Stimulated activated CD4-positive, alpha-beta T cell treated with anti-CD3 and anti-CD28 coated beads, Interleukin-12 subunit alpha, Interleukin-12 subunit beta, amount 100 ng/mL, for 48 hours (primary cell): ENCODE data around the gene TMEM231.
"Not testable (repeated sequence)": the region's sequence is repeated elsewhere in the genome, so short reads cannot be mapped to it uniquely, and the experiment has no call there.

ENCODE experiments used
- DNase-seq, 3 donors: peaks; one replicate each; pipeline ENCODE4 v3.0.0-alpha.2; 2020; ENCODE audit warnings: low read depth in 2 of 3, low spot score in 1 of 3

Gene TMEM231, protein sequence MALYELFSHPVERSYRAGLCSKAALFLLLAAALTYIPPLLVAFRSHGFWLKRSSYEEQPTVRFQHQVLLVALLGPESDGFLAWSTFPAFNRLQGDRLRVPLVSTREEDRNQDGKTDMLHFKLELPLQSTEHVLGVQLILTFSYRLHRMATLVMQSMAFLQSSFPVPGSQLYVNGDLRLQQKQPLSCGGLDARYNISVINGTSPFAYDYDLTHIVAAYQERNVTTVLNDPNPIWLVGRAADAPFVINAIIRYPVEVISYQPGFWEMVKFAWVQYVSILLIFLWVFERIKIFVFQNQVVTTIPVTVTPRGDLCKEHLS

DNA sequence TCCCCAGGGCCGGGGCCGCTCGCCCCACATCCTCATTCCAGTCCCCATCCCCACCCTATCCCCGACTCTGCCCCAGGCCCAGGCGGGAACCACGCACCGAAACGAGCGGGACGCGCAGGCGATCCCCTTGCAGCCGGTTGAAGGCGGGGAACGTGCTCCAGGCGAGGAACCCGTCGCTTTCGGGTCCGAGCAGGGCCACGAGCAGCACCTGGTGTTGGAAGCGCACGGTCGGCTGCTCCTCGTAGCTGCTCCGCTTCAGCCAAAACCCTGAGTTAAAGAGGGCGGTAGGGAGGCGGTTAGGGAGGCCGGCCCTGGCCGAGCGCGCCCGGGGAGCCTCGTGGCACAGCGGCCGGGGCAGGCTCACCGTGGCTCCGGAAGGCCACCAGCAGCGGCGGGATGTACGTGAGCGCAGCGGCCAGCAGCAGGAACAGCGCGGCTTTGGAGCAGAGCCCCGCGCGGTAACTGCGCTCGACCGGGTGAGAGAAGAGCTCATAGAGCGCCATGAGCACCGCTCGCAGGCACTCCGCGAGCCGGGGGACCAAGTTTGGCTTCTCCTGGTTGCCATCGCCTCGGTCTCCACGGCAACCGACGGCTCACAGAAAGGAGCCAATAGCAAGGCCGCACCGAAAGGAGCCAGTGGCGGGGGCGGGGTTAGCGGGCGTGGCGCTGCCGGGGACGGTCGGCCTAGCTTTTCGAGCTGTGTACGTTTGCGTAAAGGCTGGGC lies at the start of gene TMEM231:
Gene TMEM231 (minus strand): TSS at position 546 of the 724 bp plus-strand sequence. CDS start 43 bp downstream, at position 503.
- DNase-seq: peak; percentile 93 to 97 (median 95)

DNA sequence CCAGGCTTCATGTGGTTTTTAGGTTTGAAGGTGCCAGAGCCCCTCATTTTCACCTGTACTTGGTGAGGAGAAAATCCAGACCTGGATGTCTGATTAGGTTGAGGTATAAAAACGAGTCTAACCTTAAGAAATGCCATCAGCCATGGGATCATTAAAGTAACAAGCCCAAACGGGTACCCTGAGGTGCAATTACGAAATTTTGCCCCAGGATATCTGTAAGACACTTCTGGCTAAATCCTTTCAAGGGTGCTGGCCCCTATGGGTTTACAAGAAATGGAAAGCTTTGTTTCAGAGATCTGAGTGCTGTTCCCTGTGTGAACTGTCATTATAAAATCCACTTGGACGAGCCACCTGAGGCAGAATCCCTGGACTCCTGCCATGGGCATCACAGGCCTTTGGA lies 47.2 kb upstream of the TMEM231 start:
- DNase-seq: no peak

GRCh38 chr16:75599452-75600277 lies 43.6 kb upstream of the TMEM231 start:
- no peak for DNase-seq

DNA sequence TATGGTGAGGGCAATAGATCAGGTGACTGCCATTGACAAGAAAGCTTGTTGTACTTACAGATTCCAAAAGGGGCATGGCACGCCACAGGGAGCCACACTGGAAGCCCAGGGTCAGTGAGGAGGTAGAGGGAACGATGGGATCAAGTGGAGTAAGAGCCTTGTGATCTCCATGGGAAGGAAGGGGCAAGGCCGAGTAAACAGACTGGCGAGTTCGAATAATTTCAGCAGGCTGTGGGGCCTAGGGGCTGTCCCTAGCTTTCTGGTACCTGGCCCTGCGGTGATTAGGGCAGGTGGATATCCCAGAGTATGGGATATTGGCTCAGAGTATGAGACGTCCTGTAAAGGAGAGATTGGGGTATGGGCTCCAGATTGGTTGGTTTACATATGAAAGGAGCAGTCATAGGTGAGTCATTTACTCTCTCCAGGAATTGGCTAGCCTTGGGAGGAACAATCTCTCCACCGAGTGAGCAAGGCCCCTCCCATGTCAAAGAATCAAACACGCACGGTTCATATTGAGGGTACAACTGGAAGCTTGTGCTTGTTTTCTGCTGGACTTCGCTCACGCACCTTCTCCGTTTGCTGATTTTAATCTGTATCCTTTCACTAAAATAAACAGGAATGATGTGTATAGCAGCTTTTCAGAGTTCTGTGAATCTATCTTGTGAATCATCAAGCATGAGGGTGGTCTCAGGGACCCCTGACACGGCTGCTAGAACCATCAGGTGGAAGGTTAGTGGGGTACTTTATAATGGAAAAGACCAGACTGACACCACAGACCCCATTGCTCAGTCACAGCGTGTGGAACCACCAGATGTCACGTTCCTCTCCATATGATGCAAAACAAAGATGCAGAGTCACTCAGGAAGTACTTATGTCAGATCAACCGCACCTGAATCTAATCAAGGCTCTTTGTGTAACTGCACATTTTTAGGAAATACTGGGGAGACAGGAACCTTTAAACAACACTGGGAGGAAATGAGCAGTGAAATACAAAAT lies 38.1 kb upstream of the TMEM231 start:
- no peak for DNase-seq

GRCh38 chr16:75593308-75593707 lies 37.3 kb upstream of the TMEM231 start:
- no peak for DNase-seq

- DNase-seq: not testable (repeated sequence)
Measured at GRCh38 chr16:75591927-75592326, 35.9 kb upstream of the TMEM231 start.

GRCh38 chr16:75590920-75591843 lies 35.1 kb upstream of the TMEM231 start:
- DNase-seq: no peak

GRCh38 chr16:75589306-75589705 lies 33.3 kb upstream of the TMEM231 start:
- DNase-seq: no peak

DNA sequence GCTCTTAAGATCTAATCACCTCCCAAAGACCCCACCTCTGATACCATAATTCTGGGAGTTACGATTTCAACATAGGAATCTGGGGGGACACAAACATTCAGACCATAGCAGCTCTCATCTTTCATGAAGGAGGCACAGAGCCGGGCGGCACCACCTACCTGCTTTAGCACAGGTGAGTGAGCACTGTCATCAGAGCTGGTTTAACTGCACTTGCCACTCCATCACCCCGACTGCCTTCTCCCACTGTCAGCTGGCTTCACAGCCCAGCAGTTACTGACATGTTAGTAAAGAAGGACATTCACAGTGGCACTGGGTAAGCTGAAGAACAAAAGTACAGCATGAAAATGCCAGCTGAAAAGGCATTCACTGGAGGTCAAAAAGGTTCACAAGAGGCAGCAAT lies 32.7 kb upstream of the TMEM231 start:
- no peak for DNase-seq

GRCh38 chr16:75584108-75584507 lies 28.1 kb upstream of the TMEM231 start:
- no peak for DNase-seq

DNA sequence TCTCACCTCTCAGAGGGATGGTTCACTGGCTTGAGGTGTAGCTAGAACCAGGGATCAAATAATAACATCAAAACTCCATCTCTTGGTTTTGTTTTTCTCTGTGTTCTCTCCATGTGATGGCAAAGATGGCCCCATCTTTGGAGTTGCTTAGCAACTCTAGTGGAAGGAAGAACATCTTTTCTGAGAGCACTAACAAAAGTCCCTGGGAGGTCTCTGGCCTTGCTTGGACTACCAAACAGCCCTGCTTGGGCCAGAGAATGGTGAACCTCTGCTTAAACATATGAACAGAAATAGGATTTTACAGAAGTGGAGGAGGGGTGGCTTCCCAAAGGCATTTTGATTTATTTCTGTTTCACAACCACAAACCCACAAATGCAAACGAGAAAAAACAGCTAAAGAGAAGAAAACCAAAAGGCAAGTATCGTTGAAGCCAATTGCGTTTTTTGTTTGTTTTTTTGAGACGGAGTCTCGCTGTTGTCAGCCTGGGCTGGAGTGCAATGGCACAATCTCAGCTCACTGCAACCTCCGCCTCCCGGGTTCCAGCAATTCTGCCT lies 23.3 kb upstream of the TMEM231 start:
- no peak for DNase-seq

DNA sequence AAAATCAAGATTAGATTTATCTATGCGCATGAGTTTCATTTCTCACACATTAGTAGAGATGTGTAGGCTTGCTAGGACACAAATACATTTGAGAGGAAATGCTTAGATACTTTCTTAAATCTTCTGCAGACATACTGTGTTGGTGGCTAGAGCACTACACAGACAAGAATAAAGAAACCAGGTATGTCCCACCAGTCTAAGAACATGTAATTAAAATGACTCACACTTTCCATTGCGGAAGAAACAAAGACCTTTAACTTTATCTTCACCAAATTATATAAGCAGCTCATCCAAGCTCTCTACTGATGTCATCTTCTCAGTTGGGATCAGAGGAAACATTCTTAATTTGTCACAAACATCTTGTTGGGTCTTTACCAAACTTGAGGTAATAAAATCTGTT lies 22.7 kb upstream of the TMEM231 start:
- no peak for DNase-seq

DNA sequence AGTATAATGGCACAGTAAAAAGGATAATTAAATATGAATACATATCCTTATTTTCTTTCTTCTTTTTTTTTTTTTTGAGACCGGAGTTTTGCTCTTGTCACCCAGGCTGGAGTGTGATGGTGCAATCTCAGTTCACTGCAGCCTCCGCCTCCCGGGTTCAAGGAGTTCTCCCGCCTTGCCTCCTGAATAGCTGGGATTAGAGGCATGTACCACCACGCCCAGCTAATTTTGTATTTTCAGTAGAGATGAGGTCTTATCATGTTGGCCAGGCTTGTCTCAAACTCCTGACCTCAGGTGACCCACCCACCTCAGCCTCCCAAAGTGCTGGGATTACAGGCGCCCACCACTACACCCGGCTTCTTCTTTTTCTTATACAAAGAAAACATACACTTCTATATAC lies 22.2 kb upstream of the TMEM231 start:
- DNase-seq: no peak

GRCh38 chr16:75576384-75576811 lies 20.3 kb upstream of the TMEM231 start:
- DNase-seq: no peak

GRCh38 chr16:75575958-75576357 lies 19.9 kb upstream of the TMEM231 start:
- DNase-seq: no peak

- DNase-seq: no peak
Measured at GRCh38 chr16:75573955-75574354, 17.9 kb upstream of the TMEM231 start.

DNA sequence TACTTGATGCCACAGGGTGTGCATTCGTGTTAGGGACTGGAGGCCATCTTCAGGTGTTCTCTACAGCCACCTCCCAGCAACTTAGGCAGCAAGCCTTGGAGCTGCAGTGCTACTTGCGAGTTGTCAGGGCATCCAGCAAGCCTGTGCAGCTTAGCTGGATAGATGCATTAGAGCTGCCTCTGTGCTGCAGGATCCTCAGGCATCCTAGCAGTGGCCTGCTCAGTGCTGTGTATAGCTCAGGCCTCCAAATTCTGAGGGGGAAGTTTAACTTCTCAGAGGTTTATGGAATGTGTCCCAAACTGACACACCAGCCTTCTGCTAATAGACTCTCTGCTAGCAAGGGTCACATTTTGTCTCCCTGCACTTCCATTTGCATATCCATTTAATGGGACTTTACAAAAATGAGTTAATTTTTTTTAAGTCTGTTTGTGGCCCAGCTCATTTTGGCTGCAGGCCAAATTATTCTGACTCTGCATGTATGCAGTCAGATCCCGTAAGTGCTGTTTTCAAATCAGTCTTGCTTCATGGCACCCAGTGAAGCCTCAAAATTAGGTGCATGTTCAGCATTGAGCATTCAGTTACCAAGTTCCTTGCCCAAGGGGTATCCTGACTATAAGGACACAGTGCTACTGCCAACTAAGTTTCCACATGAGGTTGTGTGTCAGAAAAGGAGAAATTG lies 17.0 kb upstream of the TMEM231 start:
- DNase-seq: no peak

GRCh38 chr16:75570396-75571065 lies 14.5 kb upstream of the TMEM231 start:
- DNase-seq: no peak
